Panc1 (cell line): Measurements from ENCODE around the gene RPL13. TPM values are rescaled to one million over a fixed set of nuclear protein-coding genes. Genes with fewer than 3 reads are reported as not detected.
"Not testable (repeated sequence)": the region's sequence is repeated elsewhere in the genome, so short reads cannot be mapped to it uniquely, and the experiment has no call there.

Experiments used
- ATAC-seq: fragments of 200-7000 bp; cut with Tn5 transposase; 2 replicates; pipeline ENCODE4 v1.9.1; 2020; ENCODE audit warnings: mild to moderate bottlenecking, moderate library complexity
- BruUV-seq: library from RNA; stranded (reverse); fragments of 400-500 nt; replicated peaks from 2 replicates; lab custom pipeline; 2021; lab: Mats Ljungman, UMichigan
- CTCF ChIA-PET: fragments of 300-600 bp; sonication (Branson Sonifier 250); formaldehyde crosslinking; loops from one replicate; lab custom pipeline; 2022; ENCODE audit warnings: antibody characterized with exemption; lab: Charles Lee
- POLR2A ChIA-PET: fragments of 300-600 bp; sonication (Branson Sonifier 250); formaldehyde crosslinking; loops from one replicate; lab custom pipeline; 2022; ENCODE audit warnings: antibody characterized with exemption; lab: Charles Lee
- DNase-seq: peaks from one replicate; pipeline ENCODE4 v3.0.0-alpha.2; 2010; ENCODE audit warnings: low read depth, low spot score
- H3K27ac ChIP-seq: 2 replicates; pipeline ENCODE4 v1.5.1; 2011; ENCODE audit warnings: mild to moderate bottlenecking, low read length, inconsistent platforms
- H3K27me3 ChIP-seq: fragments of 200-500 bp; sonication (Bioruptor generic); 2 replicates; pipeline ENCODE4 v1.6.0; 2014; ENCODE audit warnings: low read length, inconsistent platforms; ENCODE audit not compliant: control insufficient read depth, insufficient read depth
- H3K36me3 ChIP-seq: fragments of 200-500 bp; sonication (Bioruptor generic); 2 replicates; pipeline ENCODE4 v1.5.1; 2014; ENCODE audit warnings: inconsistent platforms, mild to moderate bottlenecking, low read length, moderate library complexity; ENCODE audit not compliant: control insufficient read depth, insufficient read depth
- H3K4me1 ChIP-seq: 2 replicates; pipeline ENCODE4 v1.5.1; 2011; ENCODE audit warnings: inconsistent platforms, mild to moderate bottlenecking, low read length, moderate library complexity; ENCODE audit not compliant: control insufficient read depth, insufficient read depth
- H3K4me3 ChIP-seq, 2 experiments: 2 replicates each; pipeline ENCODE4 v1.5.1; 2011 to 2012; ENCODE audit warnings: low read depth in 2 of 2, low read length in 2 of 2, mild to moderate bottlenecking in 2 of 2, inconsistent platforms in 1 of 2, moderate library complexity in 1 of 2
- H3K9me3 ChIP-seq: fragments of 200-500 bp; sonication (Bioruptor generic); 2 replicates; pipeline ENCODE4 v1.5.1; 2014; ENCODE audit warnings: low read depth, mild to moderate bottlenecking, inconsistent platforms, low read length, moderate library complexity; ENCODE audit not compliant: control insufficient read depth, insufficient read depth
- CTCF ChIP-seq: fragments of 450-650 bp; IDR thresholded peaks from 2 replicates; pipeline ENCODE4 v1.5.1; 2017; ENCODE audit warnings: mild to moderate bottlenecking
- POLR2AphosphoS5 ChIP-seq: IDR thresholded peaks from 2 replicates; pipeline ENCODE4 v1.6.1; 2012; ENCODE audit warnings: mild to moderate bottlenecking, low read depth, low read length, moderate library complexity
- REST ChIP-seq, 2 experiments: IDR thresholded peaks; 2 replicates each; pipeline ENCODE4 v1.6.1; 2011 to 2012; ENCODE audit warnings: low read depth in 2 of 2, control low read depth in 1 of 2, low read length in 1 of 2, mild to moderate bottlenecking in 1 of 2, moderate library complexity in 1 of 2; ENCODE audit not compliant: insufficient read depth in 1 of 2
- SIN3A ChIP-seq: IDR thresholded peaks from 2 replicates; pipeline ENCODE4 v1.6.1; 2012; ENCODE audit warnings: low read depth, mild to moderate bottlenecking, low read length, moderate library complexity, borderline replicate concordance; ENCODE audit not compliant: insufficient read depth
- TCF7L2 ChIP-seq: IDR thresholded peaks from 2 replicates; pipeline ENCODE4 v1.6.1; 2011; ENCODE audit warnings: mild to moderate bottlenecking, low read depth, low read length, inconsistent platforms
- in situ Hi-C: cut with HindIII; loops from 2 replicates; pipeline ENCODE4 v1.10.0; 2016; ENCODE audit warnings: low sequenced_read_pairs, low pct_unique_long_range_greater_than_20kb
- intact Hi-C: fragments of 100-400 bp; cut with micrococcal nuclease; formaldehyde crosslinking; loops from one replicate; pipeline ENCODE4 v1.10.0; 2022; ENCODE audit not compliant: unreplicated experiment
- total RNA-seq: library from RNA; stranded (reverse); gene quantifications from one replicate; pipeline ENCODE4 v1.2.1, GENCODE V29; 2021; ENCODE audit not compliant: unreplicated experiment

The RPL13 gene
- total RNA-seq, 1 experiment from 2014 or later: 965 TPM

GRCh38 chr16:89567656-89568594, 7.4 kb downstream of the RPL13 start:
- H3K4me3 ChIP-seq: no peak overlapping the region
- no TSS peak for BruUV-seq
- TF ChIP-seq SIN3A (no peak), POLR2AphosphoS5 (no peak), TCF7L2 (no peak)
- ATAC-seq (no peak), DNase-seq (no peak)
- intact Hi-C loops: no loop called here
- in situ Hi-C loops: no loop called here
- peaks cover 4% of the 10 kb centered on the region; the same call in 1 of the 2 replicates for H3K36me3 ChIP-seq
- H3K27me3 ChIP-seq: no peaks in the 10 kb centered on the region
- H3K9me3 ChIP-seq: no peaks in the 10 kb centered on the region
- ChIA-PET POLR2A (no interaction called here), CTCF (no interaction called here)
- H3K27ac ChIP-seq: no peak overlapping the region
- peaks cover 25% of the 10 kb centered on the region for H3K4me1 ChIP-seq

GRCh38 chr16:89569506-89570341, 9.2 kb downstream of the RPL13 start:
- Histone ChIP-seq H3K9me3 (no peaks in the 10 kb centered on the region), H3K27ac (no peak overlapping the region), H3K4me1 (peaks cover 8% of the 10 kb centered on the region), H3K4me3 (no peak overlapping the region), H3K27me3 (no peaks in the 10 kb centered on the region), H3K36me3 (no peaks in the 10 kb centered on the region)
- DNase-seq (no peak), ATAC-seq (no peak)
- TF ChIP-seq TCF7L2 (no peak), SIN3A (no peak)
- POLR2A ChIA-PET: no interaction called here
- intact Hi-C loops: loop anchor here (5.0 kb wide), 1 partner anchor 73 kb away; no protein-coding TSS in a partner anchor
- CTCF ChIA-PET: no interaction called here
- in situ Hi-C loops: no loop called here
- BruUV-seq: no TSS peak

- ChIA-PET POLR2A (no interaction called here), CTCF (no interaction called here)
- no TSS peak for BruUV-seq
- Histone ChIP-seq H3K4me3 (no peak overlapping the region), H3K27me3 (no peaks in the 10 kb centered on the region), H3K36me3 (no peaks in the 10 kb centered on the region), H3K9me3 (no peaks in the 10 kb centered on the region), H3K4me1 (peaks cover 6% of the 10 kb centered on the region; the same call in 1 of the 2 replicates), H3K27ac (no peak overlapping the region)
- TF ChIP-seq CTCF: no peak
- no peak for TF ChIP-seq SIN3A
- TF ChIP-seq REST (IDR thresholded peaks at IDR 0.05; ENCODE audit: insufficient read depth in 1 of 2, low read depth in 2 of 2, low read length in 1 of 2): no peak
- TF ChIP-seq POLR2AphosphoS5: no peak
- TF ChIP-seq TCF7L2: no peak
- no peak for ATAC-seq
- intact Hi-C loops: loop anchor here (5.0 kb wide), 1 partner anchor 72 kb away; no protein-coding TSS in a partner anchor
- DNase-seq: no peak
- in situ Hi-C loops: no loop called here
Observed at GRCh38 chr16:89570342-89570923, 10.0 kb downstream of the RPL13 start.

GRCh38 chr16:89570983-89571598, 10.6 kb downstream of the RPL13 start:
- ATAC-seq, H3K4me3 ChIP-seq, H3K27ac ChIP-seq, H3K9me3 ChIP-seq, BruUV-seq, in situ Hi-C loops, H3K27me3 ChIP-seq, H3K36me3 ChIP-seq, CTCF ChIA-PET, POLR2A ChIA-PET, H3K4me1 ChIP-seq, DNase-seq: not testable (repeated sequence)
- intact Hi-C loops: loop anchor here (5.0 kb wide), 1 partner anchor 71 kb away; no protein-coding TSS in a partner anchor
